HEK293T (cell line): ENCODE measurements around the gene ALDOA.
"Not testable (repeated sequence)": the region's sequence is repeated elsewhere in the genome, so short reads cannot be mapped to it uniquely, and the experiment has no call there.

Experiments
- CTCF ChIA-PET: fragments of 350-600 bp; formaldehyde crosslinking; extraction: SDS; loops from one replicate; lab custom pipeline; 2021; ENCODE audit warnings: antibody characterized with exemption, inconsistent platforms; lab: Yijun Ruan, JAX
- POLR2A ChIA-PET: fragments of 350-600 bp; formaldehyde crosslinking; extraction: SDS; loops from one replicate; lab custom pipeline; 2020; ENCODE audit warnings: antibody characterized with exemption, inconsistent platforms; lab: Yijun Ruan, JAX
- DNase-seq: peaks from one replicate; pipeline ENCODE4 v3.0.0; 2012; ENCODE audit warnings: mixed read lengths; ENCODE audit errors: extremely low spot score
- ARNT ChIP-seq: fragments of 450-650 bp; IDR thresholded peaks from 2 replicates; pipeline ENCODE4 v1.6.1; 2017; ENCODE audit warnings: mild to moderate bottlenecking
- BHLHE40 ChIP-seq: fragments of 450-650 bp; IDR thresholded peaks from 2 replicates; pipeline ENCODE4 v1.6.1; 2016; ENCODE audit warnings: mild to moderate bottlenecking, moderate library complexity, borderline replicate concordance
- CTBP1 ChIP-seq: fragments of 450-650 bp; IDR thresholded peaks from 2 replicates; pipeline ENCODE4 v1.6.1; 2016; ENCODE audit warnings: borderline replicate concordance
- ELF4 ChIP-seq: fragments of 450-650 bp; IDR thresholded peaks from 2 replicates; pipeline ENCODE4 v1.6.1; 2017; ENCODE audit warnings: antibody characterized with exemption
- FOXA1 ChIP-seq: fragments of 450-650 bp; IDR thresholded peaks from 2 replicates; pipeline ENCODE4 v1.6.1; 2016; ENCODE audit warnings: mild to moderate bottlenecking
- FOXK2 ChIP-seq: fragments of 450-650 bp; IDR thresholded peaks from 2 replicates; pipeline ENCODE4 v1.6.1; 2016; ENCODE audit warnings: mild to moderate bottlenecking
- FOXM1 ChIP-seq: fragments of 450-650 bp; IDR thresholded peaks from 2 replicates; pipeline ENCODE4 v1.6.1; 2017; ENCODE audit warnings: mild to moderate bottlenecking, borderline replicate concordance
- HDGF ChIP-seq: fragments of 450-650 bp; IDR thresholded peaks from 2 replicates; pipeline ENCODE4 v1.6.1; 2017; ENCODE audit warnings: antibody characterized with exemption, borderline replicate concordance
- L3MBTL2 ChIP-seq: fragments of 450-650 bp; conservative IDR thresholded peaks from 2 replicates; pipeline ENCODE4 v1.6.1; 2016; ENCODE audit warnings: mild to moderate bottlenecking
- LEF1 ChIP-seq: fragments of 450-650 bp; IDR thresholded peaks from 2 replicates; pipeline ENCODE4 v1.6.1; 2017; ENCODE audit warnings: mild to moderate bottlenecking, borderline replicate concordance
- NFRKB ChIP-seq: fragments of 450-650 bp; IDR thresholded peaks from 2 replicates; pipeline ENCODE4 v1.6.1; 2016; ENCODE audit warnings: mild to moderate bottlenecking, moderate library complexity
- PKNOX1 ChIP-seq: fragments of 450-650 bp; IDR thresholded peaks from 2 replicates; pipeline ENCODE4 v1.6.1; 2016
- SP1 ChIP-seq: fragments of 450-650 bp; IDR thresholded peaks from 2 replicates; pipeline ENCODE4 v1.6.1; 2017
- SUZ12 ChIP-seq: fragments of 450-650 bp; IDR thresholded peaks from 2 replicates; pipeline ENCODE4 v1.6.1; 2016; ENCODE audit warnings: mild to moderate bottlenecking
- TARDBP ChIP-seq: fragments of 450-650 bp; IDR thresholded peaks from 2 replicates; pipeline ENCODE4 v1.6.1; 2016
- ZNF384 ChIP-seq: fragments of 450-650 bp; IDR thresholded peaks from 2 replicates; pipeline ENCODE4 v1.6.1; 2016

The ALDOA gene

GRCh38 chr16:30114411-30114810 is 48.9 kb downstream of the ALDOA start:
- TF ChIP-seq ELF4 (no peak), SUZ12 (no peak), ZNF384 (no peak), HDGF (no peak), BHLHE40 (no peak), PKNOX1 (no peak), LEF1 (no peak), NFRKB (no peak), TARDBP (no peak), SP1 (no peak), ARNT (no peak)
- POLR2A ChIA-PET, result interaction anchor here (0.9 to 1.1 kb wide), 4 partner anchors 9 to 22 kb away, joined by 3 to 5 read pairs (median 3); partner anchors contain the start of genes MAPK3 and TBX6
- DNase-seq, result no peak
- CTCF ChIA-PET, result interaction anchor here (4.4 kb wide), 1 partner anchor 22 kb away, joined by 36 read pairs; the partner anchor contains the start of gene TBX6

- CTCF ChIA-PET, result interaction anchor here (4.4 kb wide), 1 partner anchor 22 kb away, joined by 36 read pairs; the partner anchor contains the start of gene TBX6
Measured at GRCh38 chr16:30114833-30115232, 49.3 kb downstream of the ALDOA start.

GRCh38 chr16:30115238-30115637 is 49.7 kb downstream of the ALDOA start:
- ChIA-PET POLR2A (interaction anchor here (1.1 kb wide), 2 partner anchors 10 to 23 kb away, joined by 3 to 5 read pairs; partner anchors contain the start of gene TBX6), CTCF (interaction anchor here (4.4 kb wide), 1 partner anchor 23 kb away, joined by 36 read pairs; the partner anchor contains the start of gene TBX6)
- no peak for DNase-seq
- no peak for TF ChIP-seq CTBP1
- TF ChIP-seq PKNOX1, result no peak
- TF ChIP-seq TARDBP, result no peak
- no peak for TF ChIP-seq L3MBTL2
- TF ChIP-seq BHLHE40, result no peak
- TF ChIP-seq ARNT, result no peak
- TF ChIP-seq FOXM1, result no peak
- TF ChIP-seq FOXK2, result no peak
- no peak for TF ChIP-seq NFRKB
- no peak for TF ChIP-seq SP1
- no peak for TF ChIP-seq SUZ12
- no peak for TF ChIP-seq LEF1

More at GRCh38 chr16:30114833-30115232, 49.3 kb downstream of the ALDOA start:
- DNase-seq, result not testable (repeated sequence)
- POLR2A ChIA-PET, result interaction anchor here (1.1 kb wide), 2 partner anchors 10 to 23 kb away, joined by 3 to 5 read pairs; partner anchors contain the start of gene TBX6

- TF ChIP-seq BHLHE40 (no peak), TARDBP (no peak), L3MBTL2 (no peak), ARNT (no peak)
- no peak for DNase-seq
- ChIA-PET POLR2A (interaction anchor here (1.9 kb wide), 1 partner anchor 67 kb away, joined by 6 read pairs; the partner anchor contains the start of gene CORO1A), CTCF (interaction anchor here (1.1 kb wide), 1 partner anchor 24 kb away, joined by 3 read pairs; no protein-coding TSS in a partner anchor)
Measured at GRCh38 chr16:30116291-30117207, 51.0 kb downstream of the ALDOA start.

- TF ChIP-seq FOXM1 (no peak), FOXA1 (no peak), BHLHE40 (no peak), FOXK2 (no peak), CTBP1 (no peak), L3MBTL2 (no peak), HDGF (no peak), SUZ12 (no peak), SP1 (no peak), LEF1 (no peak), ZNF384 (no peak), ELF4 (no peak), PKNOX1 (no peak), ARNT (no peak)
- DNase-seq, result no peak
- POLR2A ChIA-PET, result interaction anchor here (0.7 to 1.9 kb wide), 3 partner anchors 29 to 66 kb away, joined by 3 to 6 read pairs (median 3); partner anchors contain the start of genes ALDOA and CORO1A
- CTCF ChIA-PET, result interaction anchor here (1.1 kb wide), 1 partner anchor 25 kb away, joined by 3 read pairs; no protein-coding TSS in a partner anchor
Measured at GRCh38 chr16:30117768-30118167, 52.2 kb downstream of the ALDOA start.

- POLR2A ChIA-PET, result no interaction called here
- no peak for DNase-seq
- CTCF ChIA-PET, result no interaction called here
- TF ChIP-seq ELF4, result no peak
- no peak for TF ChIP-seq LEF1
- no peak for TF ChIP-seq FOXK2
- TF ChIP-seq TARDBP, result no peak
- no peak for TF ChIP-seq FOXM1
- TF ChIP-seq SP1, result no peak
- TF ChIP-seq ARNT, result no peak
- no peak for TF ChIP-seq FOXA1
- TF ChIP-seq CTBP1, result no peak
- TF ChIP-seq ZNF384, result no peak
- TF ChIP-seq L3MBTL2, result no peak
- TF ChIP-seq NFRKB, result no peak
- no peak for TF ChIP-seq BHLHE40
- no peak for TF ChIP-seq PKNOX1
- TF ChIP-seq SUZ12, result no peak
- no peak for TF ChIP-seq HDGF
Measured at GRCh38 chr16:30119428-30119827, 53.9 kb downstream of the ALDOA start.
